GM12872 (cell line): Measurements from ENCODE around the gene ARSA.

Source experiments
- CTCF ChIP-seq: IDR thresholded peaks from 3 replicates; pipeline ENCODE4 v1.5.1; 2011; ENCODE audit warnings: low read depth, mild to moderate bottlenecking, low read length, moderate library complexity; ENCODE audit not compliant: insufficient read depth

The ARSA gene

GRCh38 chr22:50597097-50597496 lies 30.9 kb downstream of the ARSA start:
- no peak for TF ChIP-seq CTCF

- no peak for TF ChIP-seq CTCF
Observed at GRCh38 chr22:50595189-50595588, 32.8 kb downstream of the ARSA start.

GRCh38 chr22:50587407-50587806 lies 40.5 kb downstream of the ARSA start:
- TF ChIP-seq CTCF = no peak

GRCh38 chr22:50586416-50586815 lies 41.5 kb downstream of the ARSA start:
- TF ChIP-seq CTCF = no peak

- TF ChIP-seq CTCF = no peak
Observed at GRCh38 chr22:50585781-50586180, 42.2 kb downstream of the ARSA start.

- no peak for TF ChIP-seq CTCF
Observed at GRCh38 chr22:50585238-50585637, 42.7 kb downstream of the ARSA start.

- TF ChIP-seq CTCF = no peak
Observed at GRCh38 chr22:50584106-50585096, 43.6 kb downstream of the ARSA start.
